ENCODE data around the gene GDF10. TPM values are rescaled to one million over a fixed set of nuclear protein-coding genes. Genes with fewer than 3 reads are reported as not detected.

GDF10 gene
- total RNA-seq, 6 experiments from 2014 or later, result not detected

- DNase-seq, result no peak
- 40% methylated on average over 1 of the region's 6 CpGs for WGBS (ENCODE audit: insufficient coverage, low coverage, low lambda C conversion rate, missing lambda C conversion rate)
- ATAC-seq, result no peak
- H3K9me3 ChIP-seq, result no peaks in the 10 kb centered on the region
- H3K4me3 ChIP-seq, result no peak overlapping the region
- no peaks in the 10 kb centered on the region for H3K27me3 ChIP-seq
- no peak overlapping the region for H3K27ac ChIP-seq
- H3K4me1 ChIP-seq, result no peaks in the 10 kb centered on the region
- H3K36me3 ChIP-seq, result no peaks in the 10 kb centered on the region
- TF ChIP-seq POLR2A (IDR thresholded peaks at IDR 0.05) (no peak), CTCF (IDR thresholded peaks at IDR 0.05) (no peak)
- intact Hi-C loops (cut with DNase I), result no loop called here
Observed at GRCh38 chr10:47287805-47288204, 12.2 kb upstream of the GDF10 start.

GRCh38 chr10:47288236-47288635, 11.8 kb upstream of the GDF10 start:
- Histone ChIP-seq H3K27me3 (no peaks in the 10 kb centered on the region), H3K9me3 (no peaks in the 10 kb centered on the region), H3K27ac (no peak overlapping the region), H3K4me3 (no peak overlapping the region), H3K4me1 (no peaks in the 10 kb centered on the region), H3K36me3 (no peaks in the 10 kb centered on the region)
- TF ChIP-seq CTCF (IDR thresholded peaks at IDR 0.05), result no peak
- TF ChIP-seq POLR2A (IDR thresholded peaks at IDR 0.05), result no peak
- ATAC-seq, result no peak
- intact Hi-C loops (cut with DNase I), result no loop called here
- WGBS (ENCODE audit: insufficient coverage, low coverage, low lambda C conversion rate, missing lambda C conversion rate), result 46% methylated on average over 4 of the region's 8 CpGs
- no peak for DNase-seq

DNA sequence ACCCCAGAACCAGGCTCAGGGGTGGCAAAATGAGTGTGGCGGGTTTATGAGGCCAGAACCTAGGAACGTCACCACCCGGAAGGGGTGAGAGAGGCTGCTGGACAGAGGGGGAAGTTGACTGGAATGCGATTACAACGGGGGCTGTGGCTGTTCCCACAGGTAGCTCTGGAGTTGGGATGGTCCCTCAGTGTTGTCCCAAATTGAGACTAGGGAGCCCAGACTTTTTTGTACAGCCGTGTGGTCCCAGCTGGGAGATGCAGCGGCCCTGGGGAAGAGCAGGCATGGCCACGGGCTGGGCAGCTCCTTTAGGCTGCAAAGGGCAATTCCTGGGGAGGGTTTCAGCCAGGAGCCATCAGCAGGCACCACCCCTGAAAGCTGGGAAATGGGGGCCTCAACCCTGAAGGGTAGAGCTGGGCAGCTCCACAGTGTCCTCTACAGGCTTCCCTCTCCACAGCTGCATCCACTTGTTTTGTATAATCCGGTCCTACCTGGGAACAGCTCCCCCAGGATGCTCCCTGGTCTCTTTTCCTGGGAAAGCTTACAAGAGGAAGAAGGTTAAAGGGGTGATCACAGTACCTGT, 11.0 kb upstream of the GDF10 start:
- no peak for ATAC-seq
- DNase-seq, result no peak
- TF ChIP-seq CTCF (IDR thresholded peaks at IDR 0.05), result no peak
- no peak for TF ChIP-seq POLR2A (IDR thresholded peaks at IDR 0.05)

DNA sequence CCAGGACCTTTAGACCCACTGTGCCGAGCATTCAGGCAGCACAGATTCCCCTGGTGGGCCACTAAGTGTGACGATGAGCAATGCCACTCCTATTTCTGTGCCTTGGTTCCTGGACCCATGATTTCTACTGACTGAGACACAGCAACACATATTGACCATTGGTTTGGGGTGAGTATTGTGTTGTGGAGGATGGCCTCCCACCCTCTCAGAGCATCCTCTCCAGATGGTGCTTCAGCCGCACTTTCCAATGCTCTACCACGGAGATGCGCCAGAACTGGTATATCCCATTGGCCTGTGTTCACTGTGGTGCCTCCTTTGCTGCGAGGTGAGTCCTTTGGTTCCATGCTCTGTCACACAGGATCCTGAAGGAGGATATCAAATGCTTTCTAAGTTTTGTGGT, 10.1 kb upstream of the GDF10 start:
- Histone ChIP-seq H3K4me3 (no peak overlapping the region), H3K27me3 (no peaks in the 10 kb centered on the region), H3K36me3 (no peaks in the 10 kb centered on the region), H3K27ac (no peak overlapping the region), H3K9me3 (no peaks in the 10 kb centered on the region), H3K4me1 (no peaks in the 10 kb centered on the region)
- TF ChIP-seq POLR2A (IDR thresholded peaks at IDR 0.05) (no peak), CTCF (IDR thresholded peaks at IDR 0.05) (no peak)
- no peak for DNase-seq
- ATAC-seq, result no peak
- intact Hi-C loops (cut with DNase I), result no loop called here
- WGBS (ENCODE audit: insufficient coverage, low coverage, low lambda C conversion rate, missing lambda C conversion rate), result 60% methylated on average over 2 of the region's 6 CpGs

More for the DNA sequence above, 11.0 kb upstream of the GDF10 start:
- Histone ChIP-seq H3K4me1 (no peaks in the 10 kb centered on the region), H3K36me3 (no peaks in the 10 kb centered on the region), H3K27me3 (no peaks in the 10 kb centered on the region), H3K9me3 (no peaks in the 10 kb centered on the region), H3K4me3 (no peak overlapping the region), H3K27ac (no peak overlapping the region)
- no CpG with 5 or more reads among the region's 9 CpGs for WGBS (ENCODE audit: insufficient coverage, low coverage, low lambda C conversion rate, missing lambda C conversion rate)
- intact Hi-C loops (cut with DNase I), result no loop called here

GRCh38 chr10:47290338-47290737, 9.7 kb upstream of the GDF10 start:
- ATAC-seq (no peak), DNase-seq (no peak)
- Histone ChIP-seq H3K4me1 (no peaks in the 10 kb centered on the region), H3K36me3 (no peaks in the 10 kb centered on the region), H3K27ac (no peak overlapping the region), H3K4me3 (no peak overlapping the region), H3K27me3 (no peaks in the 10 kb centered on the region), H3K9me3 (no peaks in the 10 kb centered on the region)
- intact Hi-C loops (cut with DNase I), result no loop called here
- WGBS (ENCODE audit: insufficient coverage, low coverage, low lambda C conversion rate, missing lambda C conversion rate), result no CpG with 5 or more reads among the region's 3 CpGs
- TF ChIP-seq POLR2A (IDR thresholded peaks at IDR 0.05) (no peak), CTCF (IDR thresholded peaks at IDR 0.05) (no peak)
